GM18517 (cell line): ENCODE measurements around the gene DLGAP4.

ENCODE experiments used
- ATAC-seq: cut with Tn5 transposase; IDR thresholded peaks from one replicate; pipeline ENCODE4 v1.9.1; 2021; ENCODE audit warnings: mild to moderate bottlenecking, moderate library complexity; ENCODE audit not compliant: unreplicated experiment

Gene DLGAP4

DNA sequence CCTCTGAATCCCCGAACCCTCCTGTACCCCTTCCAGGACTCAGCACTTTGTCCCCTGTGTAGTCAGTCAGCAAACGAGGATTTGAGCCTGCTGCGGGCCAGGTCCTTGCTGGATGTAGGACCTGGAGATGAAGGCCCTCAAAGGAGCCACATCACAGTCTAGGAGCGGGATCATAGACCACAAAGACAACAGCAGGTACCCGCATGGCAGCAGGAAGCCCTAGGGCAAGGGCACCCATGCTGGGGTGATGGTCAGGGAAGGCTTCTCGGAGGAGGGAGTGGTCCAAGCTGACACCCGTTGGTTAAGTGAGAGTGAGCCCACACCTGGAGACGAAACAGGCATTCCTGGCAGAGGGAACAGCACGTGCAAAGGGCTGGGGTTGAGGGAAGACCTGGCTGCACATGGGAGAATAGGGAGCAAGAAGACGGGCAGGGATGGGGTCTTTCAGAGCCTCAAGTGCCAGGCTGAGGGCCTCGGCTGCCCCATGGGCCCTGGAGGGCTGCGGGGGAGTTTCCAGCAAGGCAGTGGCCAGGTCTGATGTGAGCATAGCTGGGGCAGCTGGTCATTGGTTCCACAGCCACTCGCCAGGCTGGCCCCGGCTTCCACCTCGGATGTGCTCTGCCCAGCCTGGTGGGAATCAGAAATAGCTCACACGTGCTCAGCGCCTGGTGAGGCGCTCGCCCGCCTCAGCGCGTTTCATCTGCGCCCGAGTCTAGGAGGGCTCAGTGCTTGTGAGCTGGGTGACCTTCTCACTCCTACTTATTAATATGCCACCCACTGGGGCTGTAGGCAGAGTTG, 15.0 kb downstream of the DLGAP4 start:
- no peak for ATAC-seq

DNA sequence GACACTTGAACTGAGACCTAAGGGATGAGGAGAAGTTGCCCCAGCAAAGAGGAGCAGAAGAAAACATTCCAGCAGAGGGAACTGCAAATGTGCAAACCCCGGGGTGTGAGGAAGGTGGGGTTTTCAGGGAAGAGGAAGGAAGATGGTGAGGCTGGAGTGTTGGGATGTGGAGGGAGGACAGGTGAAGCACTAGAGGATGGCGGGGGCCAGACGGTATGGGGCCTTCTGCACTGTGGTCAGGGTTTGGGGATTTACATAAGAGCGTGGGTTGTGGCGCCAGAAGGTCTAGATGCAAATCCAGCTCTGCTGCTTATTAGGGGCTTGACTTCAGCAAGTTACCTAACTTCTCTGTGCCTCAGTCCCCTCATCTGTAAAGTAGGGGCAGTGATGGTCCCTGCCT, 16.0 kb downstream of the DLGAP4 start:
- no peak for ATAC-seq

DNA sequence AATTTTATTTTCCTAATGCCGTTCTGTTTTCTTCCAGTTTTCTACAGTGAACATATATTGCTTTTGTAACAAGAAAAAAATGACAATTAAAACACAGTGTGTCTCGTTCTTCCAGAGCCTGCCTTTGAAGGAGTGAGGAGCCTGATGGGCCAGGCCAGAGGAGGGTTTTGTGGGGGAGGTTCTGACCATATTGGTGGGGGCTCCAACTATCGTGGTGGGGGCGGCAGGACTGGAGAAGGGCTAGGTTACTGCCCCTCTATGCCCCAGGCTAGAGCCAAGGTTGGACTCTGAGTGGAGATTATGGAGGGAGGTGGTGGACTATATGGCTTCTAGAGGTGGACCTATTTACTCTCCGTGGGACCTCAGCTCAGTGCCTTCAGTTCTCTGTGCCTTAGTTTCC, 24.0 kb downstream of the DLGAP4 start:
- ATAC-seq = no peak

DNA sequence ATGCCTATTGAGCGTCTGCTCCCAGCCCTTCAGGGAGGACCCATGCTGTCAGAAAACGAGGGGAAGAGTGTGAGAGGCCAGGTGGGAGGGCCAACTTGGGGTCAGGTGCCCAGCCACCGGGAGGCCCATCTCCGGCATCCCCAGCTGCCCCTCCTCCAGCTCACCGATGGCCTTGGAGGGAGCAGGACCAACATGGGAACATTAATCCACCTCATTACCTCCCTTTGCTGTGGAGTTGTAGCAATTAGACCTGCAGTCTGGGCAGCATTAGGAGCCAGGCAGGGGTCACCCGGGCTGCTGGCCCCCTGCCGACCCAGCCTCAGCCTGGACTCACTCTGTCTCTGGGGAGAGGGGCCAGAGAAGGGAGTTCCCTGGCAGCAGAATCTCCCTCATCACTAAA, 25.1 kb downstream of the DLGAP4 start:
- no peak for ATAC-seq

DNA sequence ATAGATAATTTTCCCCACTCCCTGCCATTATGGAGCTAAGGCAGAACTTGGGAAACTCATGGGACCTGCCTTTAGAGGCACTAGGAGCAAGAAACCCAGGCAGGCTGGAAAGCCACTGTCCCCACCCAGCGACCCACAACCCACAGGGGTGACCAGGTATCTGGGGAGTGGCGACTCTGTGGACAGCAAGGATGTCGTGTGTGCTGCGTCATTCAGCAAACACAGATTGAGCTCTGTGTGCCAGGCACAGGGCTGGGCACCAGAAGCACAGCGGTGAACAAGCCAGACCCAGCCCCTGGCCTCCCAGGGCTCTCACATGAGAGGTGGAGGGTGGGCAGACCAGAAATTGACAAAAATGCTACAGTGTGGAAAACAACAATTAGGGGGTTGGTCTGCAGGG, 27.7 kb downstream of the DLGAP4 start:
- no peak for ATAC-seq

DNA sequence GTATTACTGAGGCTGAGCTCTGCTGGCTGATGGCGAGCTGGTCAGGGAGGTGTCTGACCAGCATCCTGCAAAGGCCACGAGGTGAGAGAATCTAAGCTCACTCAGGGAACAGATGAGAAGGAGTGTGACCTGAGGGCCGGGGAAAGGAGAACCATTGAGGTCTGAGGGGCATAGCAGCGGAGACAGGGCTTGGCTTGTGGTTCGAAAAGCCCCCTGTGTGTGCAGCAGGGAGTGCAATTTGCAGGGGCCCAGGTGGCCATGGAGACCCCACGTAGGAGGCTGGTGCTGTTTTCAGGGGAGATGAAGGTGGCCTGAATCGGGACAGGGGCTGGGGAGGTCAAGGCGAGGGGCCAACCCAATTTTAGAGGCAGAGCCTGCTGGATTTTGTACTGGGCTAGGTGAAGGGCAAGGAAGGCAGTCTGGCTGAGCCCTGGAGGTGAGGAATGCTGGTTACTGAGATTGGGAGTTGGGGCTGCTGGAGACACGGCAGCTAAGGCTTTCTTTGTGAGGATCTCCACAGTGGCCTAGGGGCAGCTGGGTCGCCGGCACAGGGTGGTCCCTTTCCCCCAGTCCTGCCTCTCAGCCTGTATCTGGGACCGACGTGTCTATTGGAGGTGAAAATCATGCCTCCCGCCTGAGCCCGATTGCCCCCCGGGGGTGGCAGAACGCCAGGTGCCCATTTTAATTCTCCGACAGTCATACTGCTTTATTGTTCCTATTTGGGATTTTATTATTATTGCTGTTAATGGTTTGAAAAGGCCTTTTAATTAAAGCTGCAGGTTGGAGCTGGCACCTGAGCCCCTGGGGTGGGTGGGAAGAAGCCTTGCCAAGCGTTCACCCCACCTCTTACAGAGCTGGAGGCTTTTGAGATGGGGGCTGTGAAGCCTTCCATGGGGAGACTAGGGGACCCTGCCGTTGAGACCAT, 28.4 kb downstream of the DLGAP4 start:
- no peak for ATAC-seq

DNA sequence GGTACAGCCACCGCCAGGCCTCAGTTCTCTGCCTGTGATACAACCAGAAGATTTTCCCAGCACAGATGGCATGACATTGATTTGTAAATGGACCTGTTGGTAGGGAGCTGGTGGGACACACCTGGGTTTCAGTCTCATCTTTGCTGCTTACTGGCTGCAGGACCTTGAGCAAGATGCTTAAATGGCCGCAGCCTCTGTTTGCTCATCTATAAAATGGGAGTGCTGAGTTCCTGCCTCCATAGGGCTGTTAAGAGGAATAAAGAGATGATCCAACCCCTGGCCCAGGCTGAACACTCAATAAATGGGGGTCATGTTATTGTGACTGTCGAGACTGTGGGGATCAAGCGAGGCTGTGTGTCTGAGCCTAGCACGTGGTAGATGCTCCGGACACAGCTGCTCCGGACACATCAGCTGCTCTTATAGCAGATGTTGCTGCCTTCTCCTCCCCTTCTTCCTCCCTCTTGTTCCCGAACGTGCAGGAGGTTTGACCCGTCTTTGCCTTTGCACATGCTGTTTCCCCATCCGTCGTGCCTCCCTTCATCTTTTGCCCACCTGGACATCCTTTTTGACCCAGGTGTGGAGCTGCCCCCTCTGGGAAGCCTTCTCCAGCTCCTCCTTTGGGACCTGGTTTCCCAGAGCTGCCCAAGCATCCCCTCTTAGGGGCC, 29.2 kb downstream of the DLGAP4 start:
- no peak for ATAC-seq

DNA sequence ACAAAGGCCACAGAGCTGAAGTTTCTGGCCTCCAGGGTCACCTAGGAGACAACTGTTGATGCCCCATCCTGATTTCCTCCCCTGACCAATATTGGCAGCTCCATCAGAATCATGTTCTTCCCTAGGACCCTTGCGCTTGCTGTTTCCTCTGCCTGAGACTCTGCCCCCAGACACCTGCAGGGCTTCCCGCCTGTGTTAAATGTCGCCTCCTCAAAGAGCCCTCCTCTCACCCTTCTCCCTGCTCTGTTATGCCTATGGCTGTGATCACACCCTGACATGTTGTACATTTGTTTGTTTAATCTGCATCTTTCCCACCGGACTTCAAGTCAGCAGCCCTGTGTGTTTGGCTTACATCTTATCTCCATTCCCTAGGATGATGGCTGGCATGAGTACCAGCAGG, 30.1 kb downstream of the DLGAP4 start:
- ATAC-seq = no peak

DNA sequence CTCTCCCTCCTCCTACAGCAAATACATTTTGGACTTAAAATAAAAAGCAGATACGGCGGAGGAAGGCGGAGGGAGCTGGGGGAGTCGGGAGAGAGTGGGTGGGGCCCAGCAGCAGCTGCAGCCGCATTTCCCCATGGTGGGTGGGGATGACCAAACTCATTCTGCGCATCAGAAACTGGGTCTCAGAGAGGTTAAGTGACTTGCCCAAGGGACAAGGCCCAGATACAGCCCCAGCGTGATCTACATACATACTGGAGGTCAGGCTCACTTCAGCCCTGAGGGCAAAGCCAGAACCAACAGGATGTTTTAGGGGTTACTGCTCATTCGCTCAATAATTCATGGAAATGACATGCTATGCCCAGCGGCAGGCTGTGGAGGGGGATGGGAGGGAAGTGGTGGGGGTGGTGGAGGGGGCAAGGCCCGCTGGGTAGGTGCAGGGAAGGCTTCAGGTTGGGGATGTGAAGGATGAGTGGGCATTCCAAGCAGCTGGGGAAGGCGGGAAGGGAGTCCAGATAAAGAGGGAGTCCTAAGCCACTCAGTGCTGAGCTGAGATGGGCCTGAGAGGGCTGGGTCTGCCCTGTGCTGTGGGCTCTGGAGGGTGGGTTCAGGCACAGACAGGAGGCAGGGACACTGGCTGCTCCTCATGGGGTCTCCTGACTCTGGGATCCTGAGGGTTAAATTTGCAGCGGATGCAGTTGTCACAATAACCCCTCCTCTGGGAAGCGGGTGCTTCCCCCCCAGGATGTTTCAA, 31.0 kb downstream of the DLGAP4 start:
- no peak for ATAC-seq

DNA sequence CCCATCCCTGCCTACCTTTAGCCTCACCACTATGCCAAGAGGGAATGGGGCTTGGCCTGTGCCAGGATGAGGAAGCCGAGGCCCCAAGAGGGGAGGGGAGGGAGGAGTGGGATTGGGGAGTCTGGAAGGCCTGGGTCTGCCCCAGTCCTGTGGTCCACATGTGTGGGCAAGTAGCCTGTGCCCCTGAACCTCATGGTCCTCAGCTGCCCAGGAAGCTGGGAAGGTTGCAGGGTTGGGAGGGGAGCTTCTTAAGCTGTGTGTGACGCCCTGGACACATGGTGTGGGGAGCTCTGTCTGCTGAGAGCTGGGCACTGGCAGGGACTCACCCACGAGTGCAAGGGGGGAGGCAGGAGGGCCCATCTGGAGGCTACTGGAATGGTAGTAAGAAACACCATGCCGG, 31.7 kb downstream of the DLGAP4 start:
- no peak for ATAC-seq

DNA sequence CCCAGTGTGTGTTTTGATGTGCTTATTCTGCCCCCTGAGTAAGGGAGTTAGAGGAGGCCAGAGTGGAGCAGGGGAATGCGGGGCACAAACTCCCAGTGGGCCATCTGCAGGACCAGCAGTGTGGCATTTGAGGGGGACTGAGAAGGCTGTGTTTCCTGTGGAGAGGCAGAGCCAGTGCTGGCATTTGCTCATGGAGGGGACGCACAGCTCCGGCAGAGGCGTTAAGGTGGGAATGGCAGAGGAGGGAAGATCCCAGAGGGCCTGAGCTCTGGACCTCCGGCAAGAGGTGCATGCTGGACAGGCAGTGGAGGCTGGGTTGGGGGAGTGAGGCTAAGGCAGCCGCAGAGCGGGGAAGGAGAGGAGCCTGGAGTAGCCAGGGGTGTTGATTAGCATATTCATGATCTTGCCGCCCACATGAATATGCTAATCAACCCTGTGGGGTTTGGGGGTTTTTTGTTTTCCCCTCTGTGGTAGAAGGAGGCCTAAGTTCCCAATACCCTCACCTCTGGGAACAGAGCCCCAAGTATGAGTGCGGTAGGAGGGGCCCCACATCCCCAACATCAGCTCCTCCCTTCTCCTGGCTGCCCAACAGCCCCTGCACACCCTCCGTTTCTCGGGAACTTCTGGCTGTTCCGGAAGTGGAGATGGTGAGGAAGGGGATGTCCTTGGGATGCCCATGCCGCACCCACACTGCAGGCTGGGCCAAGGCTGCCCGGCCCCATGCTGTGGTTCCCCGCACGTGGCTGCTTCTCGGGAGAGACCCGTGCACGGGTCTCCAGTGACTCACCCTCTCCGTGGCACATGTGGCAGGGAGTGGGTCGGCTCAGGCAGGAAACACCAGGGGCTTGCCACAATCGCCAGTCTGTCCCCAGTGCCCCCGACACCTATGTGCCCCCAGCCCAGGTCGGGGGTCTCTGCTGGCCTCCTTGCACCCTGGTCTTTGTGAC, 33.8 kb downstream of the DLGAP4 start:
- ATAC-seq = no peak

DNA sequence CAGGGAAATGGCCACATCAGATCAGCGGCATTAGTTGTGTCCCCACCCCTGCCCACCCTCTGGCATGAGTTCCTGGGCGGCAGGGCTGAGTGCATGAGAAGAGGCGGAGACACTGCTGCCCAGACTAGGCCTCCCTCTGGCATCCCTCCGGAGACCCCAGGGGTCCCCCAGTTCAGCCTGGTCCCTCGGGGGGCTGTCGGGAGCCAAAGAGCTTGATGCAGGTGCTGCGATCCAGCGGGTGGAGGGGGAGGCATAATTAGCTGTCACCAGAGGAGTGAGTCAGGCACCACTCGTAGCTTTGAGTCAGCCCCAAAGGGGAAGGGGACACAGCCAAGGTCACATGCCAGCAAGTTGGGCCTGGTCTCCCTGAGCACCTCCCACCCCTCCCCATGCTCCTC, 34.5 kb downstream of the DLGAP4 start:
- ATAC-seq = no peak

DNA sequence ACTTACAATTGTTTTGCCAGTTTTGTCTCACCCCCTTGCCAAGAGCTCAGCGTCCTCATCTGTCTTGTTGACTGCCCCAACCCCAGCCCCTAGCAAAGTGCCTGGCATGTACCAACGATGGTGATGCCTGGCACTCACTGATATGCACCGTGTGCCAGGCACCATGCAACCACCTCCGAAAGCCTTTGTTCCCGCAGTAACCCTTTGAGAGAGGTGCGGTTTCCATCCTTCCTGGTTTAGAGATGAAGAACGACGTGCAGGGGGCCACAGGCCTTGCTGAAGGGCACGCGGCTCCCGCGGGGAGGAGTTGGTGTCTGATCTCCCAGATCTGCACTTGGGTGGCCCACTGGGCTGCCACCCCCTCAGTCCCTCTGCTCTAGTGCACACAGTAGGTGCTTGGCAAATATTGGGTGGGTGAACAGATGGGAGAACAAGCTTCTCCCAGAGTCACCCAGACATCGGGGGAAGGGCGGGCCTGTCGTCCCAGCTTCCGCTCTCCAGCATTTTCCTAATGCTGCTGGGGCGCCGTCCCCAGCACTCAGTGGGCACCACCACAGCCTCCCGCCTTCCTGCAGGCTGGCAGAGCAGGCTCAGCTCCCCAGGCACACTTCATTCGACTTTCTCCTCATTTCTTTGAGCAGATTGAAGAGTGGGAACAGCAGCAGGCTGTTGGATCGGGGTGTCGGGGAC, 35.3 kb downstream of the DLGAP4 start:
- no peak for ATAC-seq

DNA sequence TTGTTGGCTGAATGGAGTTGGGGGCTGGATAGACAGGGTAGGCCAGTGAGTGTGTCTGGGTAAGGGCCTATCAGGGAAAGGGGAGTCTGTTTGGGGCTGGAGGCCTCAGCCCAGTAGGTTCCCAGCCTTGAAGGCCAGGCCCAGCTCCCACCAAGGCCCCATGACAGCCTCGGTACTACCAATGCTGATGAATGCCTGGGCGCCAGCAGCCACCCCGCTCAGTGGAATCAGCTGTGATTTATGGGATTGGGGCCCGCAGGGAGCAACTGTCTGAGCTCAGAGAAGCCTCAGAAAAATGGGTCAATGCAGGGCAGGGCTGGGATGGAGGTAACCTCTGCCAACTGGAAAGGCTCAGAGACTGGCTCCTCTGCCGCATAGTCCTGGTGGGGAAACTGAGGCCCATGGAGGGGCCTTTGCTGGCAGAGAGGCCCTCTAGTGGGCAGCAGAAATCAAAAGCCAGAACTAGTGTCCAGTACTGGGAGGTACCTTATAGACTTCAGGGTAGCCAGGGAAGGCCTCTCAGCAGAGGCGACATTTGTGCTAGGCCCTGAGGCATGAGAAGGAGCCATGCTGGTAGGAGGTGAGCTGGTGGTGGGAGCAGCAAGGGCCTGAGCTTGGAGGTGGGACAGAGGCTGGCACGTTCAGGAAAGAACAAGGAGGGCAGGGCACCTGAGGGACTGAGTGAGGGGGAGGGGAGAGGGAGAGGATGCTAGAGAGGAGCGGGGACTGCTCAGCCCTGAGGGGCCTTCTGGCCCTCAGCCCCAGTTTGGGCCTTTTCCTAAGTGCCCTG, 36.4 kb downstream of the DLGAP4 start:
- no peak for ATAC-seq

DNA sequence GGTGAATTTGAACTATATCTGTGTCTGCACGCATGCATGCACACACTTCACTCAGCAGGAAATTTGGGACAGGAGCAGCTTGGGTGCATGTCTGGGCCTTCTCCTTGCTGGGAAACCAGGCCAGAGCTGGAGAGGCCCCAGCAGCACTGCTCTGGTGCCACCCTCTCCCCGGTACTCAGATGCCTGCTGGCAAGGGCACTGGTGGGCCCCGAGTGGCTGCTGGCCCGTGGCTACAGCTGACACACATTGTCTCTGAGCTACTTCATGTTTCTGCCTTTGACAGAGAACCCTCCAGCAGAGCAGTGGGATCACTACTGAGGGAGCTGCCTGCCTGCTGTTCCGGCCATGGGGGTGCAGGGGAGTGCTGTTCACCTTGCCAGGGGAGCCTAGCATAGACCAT, 37.5 kb downstream of the DLGAP4 start:
- ATAC-seq = no peak

DNA sequence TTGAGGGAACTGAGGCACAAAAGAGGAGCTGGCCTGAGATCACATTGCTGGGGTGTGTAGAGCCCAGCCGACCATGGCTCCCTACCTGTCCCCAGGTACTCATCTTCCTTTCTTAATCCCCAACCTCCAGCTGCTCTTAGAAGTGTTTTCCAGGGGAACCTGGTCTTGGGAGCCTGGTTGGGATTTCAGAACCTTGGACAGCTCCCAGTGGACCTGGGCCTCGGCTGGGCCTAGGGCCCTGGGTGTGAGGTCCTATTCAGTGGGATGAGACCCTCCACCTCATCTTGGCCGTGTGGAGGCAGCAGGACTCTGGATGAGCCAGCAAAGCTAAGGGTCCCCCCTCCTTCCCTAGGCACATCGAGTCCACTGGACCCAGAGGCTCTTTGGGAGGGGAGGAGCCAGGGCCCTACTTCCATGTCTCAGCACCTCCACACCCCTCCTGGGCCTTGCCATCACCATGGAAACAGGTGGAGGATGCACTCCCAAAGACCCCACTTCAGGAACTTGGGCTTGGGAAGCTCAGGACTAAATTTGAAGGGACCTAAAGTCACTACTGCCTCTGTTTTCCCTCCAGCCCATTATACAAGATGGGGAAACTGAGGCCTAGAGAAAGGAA, 38.5 kb downstream of the DLGAP4 start:
- no peak for ATAC-seq

DNA sequence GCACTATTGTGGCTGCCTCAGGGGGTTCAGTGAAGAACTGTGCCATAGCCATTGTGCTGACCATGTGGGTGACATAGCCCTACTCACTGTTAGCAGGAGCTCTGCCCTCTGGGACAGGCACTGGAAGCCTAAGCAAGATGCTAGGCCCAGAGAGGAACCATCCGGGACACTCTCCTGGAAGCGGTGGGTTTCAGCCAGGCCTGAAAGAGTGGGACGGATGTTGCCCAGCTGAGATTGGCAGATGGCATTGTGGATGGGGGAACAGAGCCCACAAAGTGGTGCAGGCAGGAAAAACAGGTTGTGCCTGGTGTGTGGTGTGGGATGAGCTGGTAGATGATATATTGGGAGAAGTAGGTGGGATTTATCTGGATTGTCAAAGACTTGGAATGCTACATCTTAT, 40.1 kb downstream of the DLGAP4 start:
- no peak for ATAC-seq
